ENCODE data around the gene KIF12.

KIF12 gene

DNA sequence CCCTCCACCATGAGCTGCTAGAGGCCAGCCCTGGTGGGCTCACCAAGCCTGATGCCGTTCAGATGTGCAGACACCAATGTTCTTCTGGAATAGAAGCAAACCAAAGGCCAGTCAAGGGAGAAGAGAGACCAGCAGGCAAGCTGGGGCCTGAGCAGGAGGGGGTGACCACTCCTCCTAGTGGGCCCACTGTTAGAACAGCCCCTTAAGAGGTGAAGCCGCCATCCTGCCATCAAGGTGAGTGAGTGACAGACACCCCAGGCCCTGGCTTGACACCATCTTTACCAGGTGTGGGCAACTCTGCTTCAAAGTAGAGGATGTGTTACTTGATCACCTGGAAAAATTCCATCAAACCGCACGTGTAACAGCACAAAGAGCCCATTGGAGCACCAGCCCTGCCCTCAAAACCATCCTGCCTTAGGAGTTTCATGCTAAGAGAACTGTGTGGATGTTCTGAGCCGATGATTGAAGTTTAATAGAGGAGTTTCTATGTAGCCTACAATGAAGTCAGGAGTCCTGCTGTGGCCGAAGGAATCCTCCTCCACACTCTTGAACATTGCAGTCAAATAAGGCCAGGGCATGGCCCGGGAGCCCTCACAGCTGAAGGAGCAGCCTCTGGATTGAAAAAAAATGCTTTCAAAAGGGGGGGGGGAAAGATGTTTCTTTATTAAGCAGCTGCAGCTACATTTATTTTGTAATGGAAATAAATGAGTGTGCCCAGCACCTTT is 41.8 kb downstream of the KIF12 start:
- Histone ChIP-seq H3K36me3 (ENCODE audit: control insufficient read depth, insufficient read depth, low read length) (no peaks in the 10 kb centered on the region), H3K27ac (ENCODE audit: low read depth, low read length) (no peak overlapping the region), H3K4me3 (ENCODE audit: low read length) (no peak overlapping the region), H3K27me3 (ENCODE audit: control insufficient read depth, insufficient read depth, low read length) (no peaks in the 10 kb centered on the region), H3K4me1 (ENCODE audit: control insufficient read depth, insufficient read depth, low read length) (no peaks in the 10 kb centered on the region), H3K9ac (ENCODE audit: low read length) (no peak overlapping the region)

DNA sequence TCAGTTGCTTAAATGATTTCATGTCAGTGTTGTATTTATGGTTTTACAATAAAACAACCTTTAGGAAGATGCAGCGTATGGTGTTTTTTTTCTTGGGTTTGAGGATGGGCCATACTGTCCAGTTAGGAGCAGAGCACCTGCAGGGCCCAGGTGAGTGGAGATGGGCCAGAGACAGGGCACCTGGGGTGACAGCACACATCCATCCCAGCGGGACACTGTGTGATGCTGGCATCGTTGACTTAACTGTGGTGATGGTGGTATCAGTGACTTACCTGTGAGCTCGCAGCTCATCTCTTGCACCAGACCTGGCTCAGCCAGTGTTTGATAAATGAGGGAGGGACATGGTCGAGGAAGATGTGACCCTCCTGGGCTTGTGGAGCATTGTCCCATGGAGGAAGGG is 42.6 kb downstream of the KIF12 start:
- H3K9ac ChIP-seq (ENCODE audit: low read length): no peak overlapping the region
- no peak overlapping the region for H3K27ac ChIP-seq (ENCODE audit: low read depth, low read length)
- no peaks in the 10 kb centered on the region for H3K4me1 ChIP-seq (ENCODE audit: control insufficient read depth, insufficient read depth, low read length)
- no peaks in the 10 kb centered on the region for H3K36me3 ChIP-seq (ENCODE audit: control insufficient read depth, insufficient read depth, low read length)
- no peaks in the 10 kb centered on the region for H3K27me3 ChIP-seq (ENCODE audit: control insufficient read depth, insufficient read depth, low read length)
- no peak overlapping the region for H3K4me3 ChIP-seq (ENCODE audit: low read length)

DNA sequence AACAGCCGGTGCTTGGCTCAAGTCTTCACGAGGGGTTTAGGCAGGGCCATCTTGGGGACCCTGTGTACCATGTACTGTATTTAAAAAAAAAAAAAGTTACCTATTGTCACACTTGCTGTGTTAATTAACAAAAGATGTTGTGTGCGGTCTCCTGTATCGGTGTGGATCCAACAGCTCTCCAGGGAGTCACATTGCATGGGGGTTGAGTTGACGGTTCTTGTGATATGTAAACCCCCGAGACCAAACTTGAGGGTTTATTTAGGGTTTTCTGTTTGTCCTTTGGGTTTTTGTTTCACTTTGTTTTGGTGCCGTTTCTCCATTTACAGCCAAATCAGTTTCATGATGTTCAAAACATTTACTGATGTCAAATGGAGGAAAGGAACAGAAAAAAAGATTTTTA is 43.2 kb downstream of the KIF12 start:
- no peaks in the 10 kb centered on the region for H3K27me3 ChIP-seq (ENCODE audit: control insufficient read depth, insufficient read depth, low read length)
- no peak overlapping the region for H3K27ac ChIP-seq (ENCODE audit: low read depth, low read length)
- no peaks in the 10 kb centered on the region for H3K36me3 ChIP-seq (ENCODE audit: control insufficient read depth, insufficient read depth, low read length)
- no peak overlapping the region for H3K9ac ChIP-seq (ENCODE audit: low read length)
- no peaks in the 10 kb centered on the region for H3K4me1 ChIP-seq (ENCODE audit: control insufficient read depth, insufficient read depth, low read length)
- H3K4me3 ChIP-seq (ENCODE audit: low read length): no peak overlapping the region

DNA sequence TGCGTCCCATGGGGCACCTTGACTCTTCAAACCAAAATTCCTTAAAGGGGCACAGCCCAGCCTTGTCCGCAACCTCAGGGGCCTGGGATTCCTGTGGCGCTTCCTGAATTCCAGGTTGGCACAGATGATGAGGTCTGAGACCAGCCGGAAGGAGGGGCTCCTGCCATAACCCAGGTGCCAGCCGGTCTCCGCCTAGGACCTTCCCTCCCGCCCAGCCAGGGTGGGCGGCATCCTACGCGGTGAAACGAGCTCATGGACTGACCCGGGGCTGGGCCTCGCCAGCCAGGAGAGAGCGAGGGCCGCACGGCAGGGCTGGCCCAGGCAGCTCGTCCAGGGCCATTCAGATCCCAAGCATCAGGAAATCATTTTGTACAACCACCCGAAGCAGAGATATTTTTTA is 44.0 kb downstream of the KIF12 start:
- Histone ChIP-seq H3K4me1 (ENCODE audit: control insufficient read depth, insufficient read depth, low read length) (no peaks in the 10 kb centered on the region), H3K27me3 (ENCODE audit: control insufficient read depth, insufficient read depth, low read length) (no peaks in the 10 kb centered on the region), H3K9ac (ENCODE audit: low read length) (no peak overlapping the region), H3K27ac (ENCODE audit: low read depth, low read length) (no peak overlapping the region), H3K36me3 (ENCODE audit: control insufficient read depth, insufficient read depth, low read length) (no peaks in the 10 kb centered on the region), H3K4me3 (ENCODE audit: low read length) (no peak overlapping the region)

DNA sequence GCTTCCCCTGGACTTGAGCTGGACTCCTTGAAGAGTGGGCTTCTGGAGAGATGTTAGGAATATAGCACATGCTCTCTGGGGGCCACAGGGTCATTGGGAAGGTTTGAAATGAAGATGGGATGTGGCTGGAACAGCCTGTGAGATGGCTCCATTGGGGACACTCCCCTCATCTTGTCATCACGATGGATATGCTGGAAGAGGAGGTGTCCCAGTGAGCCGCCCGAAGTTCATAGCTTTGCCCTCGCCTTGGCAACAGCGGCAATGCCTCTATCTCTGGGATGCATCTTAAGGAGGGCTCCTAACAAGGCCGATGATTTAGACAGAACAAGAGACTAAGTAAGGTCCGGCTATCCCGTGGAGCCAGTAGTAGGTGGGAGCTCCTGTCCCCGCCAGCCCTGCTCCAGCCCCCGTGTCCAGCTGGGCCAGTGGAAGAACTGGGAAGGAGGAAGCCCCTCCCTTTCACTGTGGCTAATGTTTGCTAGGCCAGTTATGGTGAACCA is 44.9 kb downstream of the KIF12 start:
- H3K36me3 ChIP-seq (ENCODE audit: control insufficient read depth, insufficient read depth, low read length): peaks cover under 1% of the 10 kb centered on the region

DNA sequence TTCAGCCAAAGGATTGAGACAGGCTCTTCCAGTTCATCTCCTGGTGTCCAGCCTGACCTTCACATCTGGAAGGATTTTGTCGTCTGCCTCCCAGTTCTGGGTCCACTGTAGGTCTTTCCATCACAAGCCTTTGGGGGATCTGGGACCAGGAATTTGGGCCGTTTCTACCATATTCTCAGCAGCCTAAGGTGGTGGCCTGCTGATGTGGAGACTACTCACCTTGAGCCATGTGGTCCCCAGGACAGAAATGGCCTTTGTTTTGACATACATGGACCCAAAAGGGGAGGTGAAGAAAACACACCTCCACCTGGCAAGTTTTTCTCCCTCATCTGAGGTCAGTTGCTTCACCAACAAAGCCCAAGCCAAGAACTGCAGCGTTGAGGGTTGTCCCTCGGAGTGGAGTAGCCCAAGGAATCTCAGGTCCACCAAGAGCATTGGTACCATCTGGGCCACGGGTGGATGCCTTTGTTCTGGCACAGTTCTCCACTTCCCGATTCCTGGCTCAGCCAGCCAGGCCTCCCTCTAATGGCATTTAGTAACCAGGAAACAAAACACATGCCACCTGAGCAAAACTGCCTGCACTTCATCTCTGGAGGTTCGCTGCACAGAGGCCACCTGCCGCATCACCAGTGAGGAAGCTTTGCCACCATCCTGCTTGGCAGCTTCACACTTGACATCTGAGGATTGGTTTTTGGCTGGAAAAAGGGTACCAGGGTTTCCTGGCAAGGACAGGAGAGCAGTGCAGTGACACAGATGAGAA is 45.7 kb downstream of the KIF12 start:
- Histone ChIP-seq H3K36me3 (ENCODE audit: control insufficient read depth, insufficient read depth, low read length) (peaks cover 9% of the 10 kb centered on the region), H3K9ac (ENCODE audit: low read length) (no peak overlapping the region), H3K4me3 (ENCODE audit: low read length) (no peak overlapping the region), H3K27me3 (ENCODE audit: control insufficient read depth, insufficient read depth, low read length) (no peaks in the 10 kb centered on the region), H3K4me1 (ENCODE audit: control insufficient read depth, insufficient read depth, low read length) (no peaks in the 10 kb centered on the region), H3K27ac (ENCODE audit: low read depth, low read length) (no peak overlapping the region)

More for the DNA sequence above, 44.9 kb downstream of the KIF12 start:
- no peaks in the 10 kb centered on the region for H3K27me3 ChIP-seq (ENCODE audit: control insufficient read depth, insufficient read depth, low read length)
- H3K9ac ChIP-seq (ENCODE audit: low read length): no peak overlapping the region
- no peak overlapping the region for H3K27ac ChIP-seq (ENCODE audit: low read depth, low read length)
- H3K4me1 ChIP-seq (ENCODE audit: control insufficient read depth, insufficient read depth, low read length): no peaks in the 10 kb centered on the region
- no peak overlapping the region for H3K4me3 ChIP-seq (ENCODE audit: low read length)

DNA sequence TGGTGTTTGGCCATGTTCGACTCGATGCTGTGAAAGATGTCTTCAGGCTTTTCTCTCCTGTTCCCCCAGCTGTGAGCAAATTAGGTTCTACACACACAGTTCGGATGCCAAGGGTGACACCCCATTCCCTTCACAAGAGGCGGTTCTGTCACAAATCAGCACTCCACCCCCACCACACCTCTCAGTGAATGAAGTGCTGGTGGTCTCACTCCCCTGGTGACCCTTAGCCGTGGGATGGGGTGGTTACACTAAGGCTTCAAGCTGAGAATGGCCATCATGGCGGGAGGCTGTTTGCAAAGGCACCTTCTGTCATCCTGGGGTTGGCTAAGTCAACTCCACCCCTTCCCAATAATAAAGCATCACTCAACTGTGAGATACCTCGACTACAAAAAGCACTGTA is 47.4 kb downstream of the KIF12 start:
- no peaks in the 10 kb centered on the region for H3K27me3 ChIP-seq (ENCODE audit: control insufficient read depth, insufficient read depth, low read length)
- no peak overlapping the region for H3K9ac ChIP-seq (ENCODE audit: low read length)
- H3K4me3 ChIP-seq (ENCODE audit: low read length): no peak overlapping the region
- H3K36me3 ChIP-seq (ENCODE audit: control insufficient read depth, insufficient read depth, low read length): peaks cover 9% of the 10 kb centered on the region
- no peak overlapping the region for H3K27ac ChIP-seq (ENCODE audit: low read depth, low read length)
- H3K4me1 ChIP-seq (ENCODE audit: control insufficient read depth, insufficient read depth, low read length): no peaks in the 10 kb centered on the region

DNA sequence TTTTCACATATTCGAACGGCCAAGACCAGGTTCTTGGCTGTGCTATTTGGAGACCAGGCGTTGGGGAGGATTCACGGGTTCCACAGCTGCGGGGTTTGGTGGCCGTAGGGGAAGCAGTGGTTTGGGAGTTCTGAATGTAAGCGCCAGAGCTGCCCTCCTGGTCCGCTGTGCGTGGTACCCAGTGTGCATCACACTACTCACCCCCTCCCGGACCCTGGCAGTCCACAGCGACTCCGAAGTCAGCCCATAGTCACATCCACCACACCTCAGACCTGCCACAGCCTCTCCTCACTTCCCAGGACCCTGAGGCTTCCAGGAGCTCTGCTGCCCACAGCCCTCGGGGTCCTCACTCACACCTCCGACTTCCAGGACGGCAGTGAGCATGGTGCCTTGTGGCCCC is 47.8 kb downstream of the KIF12 start:
- Histone ChIP-seq H3K36me3 (ENCODE audit: control insufficient read depth, insufficient read depth, low read length) (peaks cover 9% of the 10 kb centered on the region), H3K9ac (ENCODE audit: low read length) (no peak overlapping the region), H3K27me3 (ENCODE audit: control insufficient read depth, insufficient read depth, low read length) (no peaks in the 10 kb centered on the region), H3K27ac (ENCODE audit: low read depth, low read length) (no peak overlapping the region), H3K4me1 (ENCODE audit: control insufficient read depth, insufficient read depth, low read length) (no peaks in the 10 kb centered on the region), H3K4me3 (ENCODE audit: low read length) (no peak overlapping the region)

DNA sequence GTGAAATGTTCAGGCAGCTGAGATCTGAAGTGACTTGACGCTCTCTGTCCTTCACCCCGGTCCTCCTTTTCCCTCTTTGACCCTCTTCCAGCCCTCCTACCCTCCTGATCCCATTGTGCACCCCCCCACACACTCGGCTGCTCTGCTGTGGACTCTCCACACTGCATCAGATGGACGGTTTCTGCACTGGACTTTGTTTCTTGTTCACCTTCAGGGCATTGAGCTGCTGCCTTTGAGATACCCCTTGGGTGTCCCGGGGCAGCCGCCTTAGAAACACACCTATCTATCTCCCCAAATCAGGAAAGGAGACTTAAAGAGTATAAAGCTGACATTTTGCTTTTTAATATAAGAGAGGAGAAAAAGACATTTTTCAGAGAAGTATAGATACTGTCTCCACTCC is 48.4 kb downstream of the KIF12 start:
- Histone ChIP-seq H3K36me3 (ENCODE audit: control insufficient read depth, insufficient read depth, low read length) (peaks cover 9% of the 10 kb centered on the region), H3K27ac (ENCODE audit: low read depth, low read length) (no peak overlapping the region), H3K4me1 (ENCODE audit: control insufficient read depth, insufficient read depth, low read length) (no peaks in the 10 kb centered on the region), H3K4me3 (ENCODE audit: low read length) (no peak overlapping the region), H3K9ac (ENCODE audit: low read length) (no peak overlapping the region), H3K27me3 (ENCODE audit: control insufficient read depth, insufficient read depth, low read length) (no peaks in the 10 kb centered on the region)

DNA sequence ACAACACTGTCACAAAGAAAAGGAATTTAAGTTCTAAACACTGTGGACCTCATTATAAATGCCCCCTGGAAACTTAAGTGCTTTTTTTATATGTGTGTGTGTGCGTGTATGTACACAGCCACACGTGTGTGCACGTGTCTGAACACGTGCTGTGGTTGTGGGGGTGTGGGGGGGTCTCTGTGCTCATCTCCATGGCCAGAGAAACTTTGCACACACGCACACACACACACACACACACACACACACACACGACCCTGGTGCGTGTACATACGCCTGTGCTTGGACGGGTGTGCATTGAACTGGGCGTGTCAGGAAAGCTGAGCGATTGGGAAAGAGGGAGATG is 48.9 kb downstream of the KIF12 start:
- Histone ChIP-seq H3K27me3 (ENCODE audit: control insufficient read depth, insufficient read depth, low read length) (no peaks in the 10 kb centered on the region), H3K4me3 (ENCODE audit: low read length) (no peak overlapping the region), H3K9ac (ENCODE audit: low read length) (no peak overlapping the region), H3K36me3 (ENCODE audit: control insufficient read depth, insufficient read depth, low read length) (peaks cover 9% of the 10 kb centered on the region), H3K4me1 (ENCODE audit: control insufficient read depth, insufficient read depth, low read length) (no peaks in the 10 kb centered on the region), H3K27ac (ENCODE audit: low read depth, low read length) (no peak overlapping the region)

DNA sequence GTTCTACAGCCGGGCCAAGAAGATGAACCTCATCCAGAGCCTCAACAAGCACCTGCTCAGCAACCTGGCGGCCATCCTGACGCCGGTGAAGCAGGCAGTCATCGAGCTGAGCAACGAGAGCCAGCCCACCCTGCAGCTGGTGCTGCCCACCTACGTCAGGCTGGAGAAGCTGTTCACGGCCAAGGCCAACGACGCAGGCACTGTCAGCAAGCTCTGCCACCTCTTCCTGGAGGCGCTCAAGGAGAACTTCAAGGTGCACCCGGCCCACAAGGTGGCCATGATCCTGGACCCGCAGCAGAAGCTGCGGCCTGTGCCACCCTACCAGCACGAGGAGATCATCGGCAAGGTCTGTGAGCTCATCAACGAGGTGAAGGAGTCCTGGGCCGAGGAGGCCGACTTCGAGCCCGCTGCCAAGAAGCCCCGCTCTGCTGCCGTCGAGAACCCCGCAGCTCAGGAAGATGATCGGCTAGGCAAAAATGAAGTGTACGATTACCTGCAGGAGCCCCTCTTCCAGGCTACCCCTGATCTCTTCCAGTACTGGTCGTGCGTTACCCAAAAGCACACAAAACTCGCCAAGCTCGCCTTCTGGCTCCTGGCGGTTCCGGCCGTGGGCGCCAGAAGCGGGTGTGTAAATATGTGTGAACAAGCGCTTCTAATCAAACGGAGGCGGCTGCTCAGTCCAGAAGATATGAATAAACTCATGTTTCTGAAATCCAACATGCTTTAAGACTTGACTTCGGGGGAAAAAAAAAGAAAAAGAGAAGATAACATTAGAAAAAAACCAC is 49.5 kb downstream of the KIF12 start:
- Histone ChIP-seq H3K4me3 (ENCODE audit: low read length) (no peak overlapping the region), H3K9ac (ENCODE audit: low read length) (no peak overlapping the region), H3K27ac (ENCODE audit: low read depth, low read length) (no peak overlapping the region), H3K4me1 (ENCODE audit: control insufficient read depth, insufficient read depth, low read length) (no peaks in the 10 kb centered on the region), H3K36me3 (ENCODE audit: control insufficient read depth, insufficient read depth, low read length) (peaks cover 9% of the 10 kb centered on the region), H3K27me3 (ENCODE audit: control insufficient read depth, insufficient read depth, low read length) (no peaks in the 10 kb centered on the region)

DNA sequence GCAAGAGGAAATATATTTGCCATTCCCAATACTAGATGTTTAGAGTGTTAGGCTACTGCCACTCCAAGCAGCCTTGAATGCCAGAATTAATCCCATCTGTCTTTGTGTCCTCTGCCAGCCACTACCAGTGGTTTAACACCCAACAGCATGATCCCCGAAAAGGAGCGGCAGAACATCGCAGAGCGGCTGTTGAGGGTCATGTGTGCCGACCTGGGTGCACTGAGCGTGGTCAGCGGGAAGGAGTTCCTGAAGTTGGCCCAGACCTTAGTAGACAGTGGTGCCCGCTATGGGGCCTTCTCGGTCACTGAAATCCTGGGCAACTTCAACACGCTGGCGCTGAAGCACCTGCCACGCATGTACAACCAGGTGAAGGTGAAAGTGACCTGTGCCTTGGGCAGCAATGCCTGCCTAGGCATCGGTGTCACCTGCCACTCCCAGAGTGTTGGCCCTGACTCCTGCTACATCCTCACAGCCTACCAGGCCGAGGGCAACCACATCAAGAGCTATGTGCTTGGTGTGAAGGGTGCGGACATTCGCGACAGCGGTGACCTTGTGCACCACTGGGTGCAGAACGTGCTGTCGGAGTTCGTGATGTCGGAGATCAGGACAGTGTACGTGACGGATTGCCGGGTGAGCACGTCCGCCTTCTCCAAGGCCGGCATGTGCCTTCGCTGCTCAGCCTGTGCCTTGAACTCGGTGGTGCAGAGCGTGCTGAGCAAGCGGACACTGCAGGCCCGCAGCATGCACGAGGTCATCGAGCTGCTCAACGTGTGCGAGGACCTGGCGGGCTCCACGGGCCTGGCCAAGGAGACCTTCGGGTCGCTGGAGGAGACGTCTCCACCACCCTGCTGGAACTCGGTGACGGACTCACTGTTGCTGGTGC is 50.3 kb downstream of the KIF12 start:
- no peak overlapping the region for H3K27ac ChIP-seq (ENCODE audit: low read depth, low read length)
- no peak overlapping the region for H3K9ac ChIP-seq (ENCODE audit: low read length)
- H3K36me3 ChIP-seq (ENCODE audit: control insufficient read depth, insufficient read depth, low read length): peaks cover 9% of the 10 kb centered on the region
- no peak overlapping the region for H3K4me3 ChIP-seq (ENCODE audit: low read length)
- H3K27me3 ChIP-seq (ENCODE audit: control insufficient read depth, insufficient read depth, low read length): no peaks in the 10 kb centered on the region
- H3K4me1 ChIP-seq (ENCODE audit: control insufficient read depth, insufficient read depth, low read length): no peaks in the 10 kb centered on the region

All from rectal smooth muscle tissue (tissue), 1 donor.